Astrocyte (in vitro differentiated cells and primary cell): ENCODE data around the gene ZNF541. TPM values are rescaled to one million over a fixed set of nuclear protein-coding genes. Genes with fewer than 3 reads are reported as not detected.
A peak's percentile ranks its signal among the peaks of the same experiment; 100 is the strongest.
"Not testable (repeated sequence)": the region's sequence is repeated elsewhere in the genome, so short reads cannot be mapped to it uniquely, and the experiment has no call there.

Experiments used
- DNase-seq: peaks from one replicate; pipeline ENCODE4 v3.0.0-alpha.2; 2010; ENCODE audit warnings: low read depth
- FAIRE-seq: peaks from 2 replicates; lab custom pipeline; 2011; peaks lifted over from hg19 to GRCh38; lab: Jason Lieb, UNC
- H2AFZ ChIP-seq: 2 replicates; pipeline ENCODE4 v1.6.0; 2012; ENCODE audit warnings: low read depth, low read length, inconsistent platforms
- H3K27ac ChIP-seq: 2 replicates; pipeline ENCODE4 v1.5.1; 2011; ENCODE audit warnings: low read depth, low read length, inconsistent platforms
- H3K27me3 ChIP-seq: 2 replicates; pipeline ENCODE4 v1.6.0; 2011; ENCODE audit warnings: low read length, inconsistent platforms; ENCODE audit not compliant: insufficient read depth
- H3K36me3 ChIP-seq: 2 replicates; pipeline ENCODE4 v1.5.1; 2011; ENCODE audit warnings: low read length, inconsistent platforms; ENCODE audit not compliant: insufficient read depth
- H3K4me1 ChIP-seq: 2 replicates; pipeline ENCODE4 v1.5.1; 2011; ENCODE audit warnings: low read length, inconsistent platforms; ENCODE audit not compliant: insufficient read depth
- H3K4me2 ChIP-seq: 2 replicates; pipeline ENCODE4 v1.6.0; 2012; ENCODE audit warnings: low read length, inconsistent platforms
- H3K4me3 ChIP-seq: 2 replicates; pipeline ENCODE4 v1.5.1; 2011; ENCODE audit warnings: low read depth, mild to moderate bottlenecking, low read length, inconsistent platforms; ENCODE audit not compliant: insufficient read depth
- H3K79me2 ChIP-seq: 2 replicates; pipeline ENCODE4 v1.6.0; 2012; ENCODE audit warnings: mild to moderate bottlenecking, low read length, inconsistent platforms; ENCODE audit not compliant: insufficient read depth
- H3K9ac ChIP-seq: 2 replicates; pipeline ENCODE4 v1.6.0; 2012; ENCODE audit warnings: mild to moderate bottlenecking, low read length, inconsistent platforms
- H3K9me3 ChIP-seq: 2 replicates; pipeline ENCODE4 v1.5.1; 2012; ENCODE audit warnings: low read depth, mild to moderate bottlenecking, low read length, inconsistent platforms; ENCODE audit not compliant: insufficient read depth
- H4K20me1 ChIP-seq: 2 replicates; pipeline ENCODE4 v1.6.0; 2012; ENCODE audit warnings: low read length, inconsistent platforms; ENCODE audit not compliant: insufficient read depth
- H3K27ac Mint-ChIP-seq: one replicate; pipeline ENCODE4 v1.8.0; 2021; ENCODE audit warnings: mild to moderate bottlenecking, mixed read lengths; ENCODE audit not compliant: unreplicated experiment
- H3K27me3 Mint-ChIP-seq: one replicate; pipeline ENCODE4 v1.8.0; 2021; ENCODE audit warnings: low read depth, mixed read lengths; ENCODE audit not compliant: unreplicated experiment
- H3K36me3 Mint-ChIP-seq: one replicate; pipeline ENCODE4 v1.8.0; 2021; ENCODE audit warnings: low read depth, mixed read lengths; ENCODE audit not compliant: unreplicated experiment
- H3K4me1 Mint-ChIP-seq: one replicate; pipeline ENCODE4 v1.8.0; 2021; ENCODE audit warnings: low read depth, mixed read lengths; ENCODE audit not compliant: unreplicated experiment
- H3K4me3 Mint-ChIP-seq: one replicate; pipeline ENCODE4 v1.8.0; 2021; ENCODE audit warnings: mild to moderate bottlenecking, moderate library complexity, mixed read lengths; ENCODE audit not compliant: unreplicated experiment
- H3K9me3 Mint-ChIP-seq: one replicate; pipeline ENCODE4 v1.8.0; 2021; ENCODE audit warnings: mild to moderate bottlenecking, mixed read lengths; ENCODE audit not compliant: unreplicated experiment
- EZH2 ChIP-seq: IDR thresholded peaks from 2 replicates; pipeline ENCODE4 v1.6.1; 2012; ENCODE audit warnings: mild to moderate bottlenecking, low read length, inconsistent platforms; ENCODE audit not compliant: insufficient read depth
- total RNA-seq: library from RNA; stranded (reverse); gene quantifications from 2 replicates; pipeline ENCODE4 v1.2.1, GENCODE V29; 2021
- TF ChIP-seq, protein P1 (sequence below): IDR thresholded peaks from 2 replicates; pipeline ENCODE4 v1.5.1; 2011; ENCODE audit warnings: low read depth, mild to moderate bottlenecking, inconsistent platforms, low read length, moderate library complexity; ENCODE audit not compliant: insufficient read depth

The ZNF541 gene
- total RNA-seq, 1 donor from 2014 or later: not detected

GRCh38 chr19:47587295-47587694 lies 14.3 kb upstream of the ZNF541 start:
- H3K9me3 ChIP-seq: peaks cover 7% of the 10 kb centered on the region
- no peak overlapping the region for H3K4me3 ChIP-seq
- H3K27ac ChIP-seq: no peak overlapping the region
- H2AFZ ChIP-seq: no peak overlapping the region
- Mint-ChIP-seq H3K36me3 (peaks cover 7% of the 10 kb centered on the region), H3K4me1 (peaks cover 9% of the 10 kb centered on the region), H3K4me3 (no peak overlapping the region), H3K9me3 (peaks cover 14% of the 10 kb centered on the region), H3K27ac (no peak overlapping the region), H3K27me3 (no peaks in the 10 kb centered on the region)
- TF ChIP-seq EZH2: no peak
- TF ChIP-seq, protein P1, sequence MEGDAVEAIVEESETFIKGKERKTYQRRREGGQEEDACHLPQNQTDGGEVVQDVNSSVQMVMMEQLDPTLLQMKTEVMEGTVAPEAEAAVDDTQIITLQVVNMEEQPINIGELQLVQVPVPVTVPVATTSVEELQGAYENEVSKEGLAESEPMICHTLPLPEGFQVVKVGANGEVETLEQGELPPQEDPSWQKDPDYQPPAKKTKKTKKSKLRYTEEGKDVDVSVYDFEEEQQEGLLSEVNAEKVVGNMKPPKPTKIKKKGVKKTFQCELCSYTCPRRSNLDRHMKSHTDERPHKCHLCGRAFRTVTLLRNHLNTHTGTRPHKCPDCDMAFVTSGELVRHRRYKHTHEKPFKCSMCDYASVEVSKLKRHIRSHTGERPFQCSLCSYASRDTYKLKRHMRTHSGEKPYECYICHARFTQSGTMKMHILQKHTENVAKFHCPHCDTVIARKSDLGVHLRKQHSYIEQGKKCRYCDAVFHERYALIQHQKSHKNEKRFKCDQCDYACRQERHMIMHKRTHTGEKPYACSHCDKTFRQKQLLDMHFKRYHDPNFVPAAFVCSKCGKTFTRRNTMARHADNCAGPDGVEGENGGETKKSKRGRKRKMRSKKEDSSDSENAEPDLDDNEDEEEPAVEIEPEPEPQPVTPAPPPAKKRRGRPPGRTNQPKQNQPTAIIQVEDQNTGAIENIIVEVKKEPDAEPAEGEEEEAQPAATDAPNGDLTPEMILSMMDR: no peak
- no peak overlapping the region for H3K4me2 ChIP-seq
- no peaks in the 10 kb centered on the region for H3K79me2 ChIP-seq
- no peaks in the 10 kb centered on the region for H4K20me1 ChIP-seq
- H3K4me1 ChIP-seq: no peaks in the 10 kb centered on the region
- no peak overlapping the region for H3K9ac ChIP-seq
- FAIRE-seq (no peak), DNase-seq (peak; percentile 68)
- no peaks in the 10 kb centered on the region for H3K36me3 ChIP-seq
- no peaks in the 10 kb centered on the region for H3K27me3 ChIP-seq

GRCh38 chr19:47583161-47583560 lies 10.2 kb upstream of the ZNF541 start:
- not testable (repeated sequence) for DNase-seq, H3K36me3 Mint-ChIP-seq, H2AFZ ChIP-seq, H3K27me3 ChIP-seq, H3K27ac ChIP-seq, H3K4me3 ChIP-seq, H3K36me3 ChIP-seq, H3K4me1 ChIP-seq, H3K27ac Mint-ChIP-seq, H3K4me2 ChIP-seq, H4K20me1 ChIP-seq, H3K4me3 Mint-ChIP-seq, H3K79me2 ChIP-seq, FAIRE-seq, H3K27me3 Mint-ChIP-seq, H3K9ac ChIP-seq
- H3K9me3 ChIP-seq: peaks cover 11% of the 10 kb centered on the region
- Mint-ChIP-seq H3K9me3 (peaks cover 12% of the 10 kb centered on the region), H3K4me1 (peaks cover 11% of the 10 kb centered on the region)

GRCh38 chr19:47582320-47582909 lies 9.5 kb upstream of the ZNF541 start:
- Mint-ChIP-seq H3K36me3 (peaks cover 9% of the 10 kb centered on the region), H3K4me1 (peaks cover 11% of the 10 kb centered on the region), H3K27me3 (no peaks in the 10 kb centered on the region), H3K9me3 (peaks cover 9% of the 10 kb centered on the region), H3K4me3 (no peak overlapping the region), H3K27ac (peak overlapping the region; percentile 5)
- Histone ChIP-seq H3K4me1 (no peaks in the 10 kb centered on the region), H3K9me3 (peaks cover 11% of the 10 kb centered on the region), H2AFZ (no peak overlapping the region), H3K27me3 (no peaks in the 10 kb centered on the region), H4K20me1 (no peaks in the 10 kb centered on the region), H3K4me2 (peak overlapping the region; percentile 62), H3K4me3 (no peak overlapping the region), H3K9ac (peak overlapping the region; percentile 26), H3K79me2 (no peaks in the 10 kb centered on the region), H3K36me3 (no peaks in the 10 kb centered on the region), H3K27ac (no peak overlapping the region)
- DNase-seq: peak; percentile 89
- peak; percentile 83 for FAIRE-seq
- TF ChIP-seq, protein P1: no peak
- no peak for TF ChIP-seq EZH2
